GDM1 (cell line): ENCODE results near the gene ACBD6.
"Not testable (repeated sequence)": the region's sequence is repeated elsewhere in the genome, so short reads cannot be mapped to it uniquely, and the experiment has no call there.

Experiments used
- DNase-seq: peaks from one replicate; lab custom pipeline; 2025; lab: John Stamatoyannopoulos, UW

Gene ACBD6, protein sequence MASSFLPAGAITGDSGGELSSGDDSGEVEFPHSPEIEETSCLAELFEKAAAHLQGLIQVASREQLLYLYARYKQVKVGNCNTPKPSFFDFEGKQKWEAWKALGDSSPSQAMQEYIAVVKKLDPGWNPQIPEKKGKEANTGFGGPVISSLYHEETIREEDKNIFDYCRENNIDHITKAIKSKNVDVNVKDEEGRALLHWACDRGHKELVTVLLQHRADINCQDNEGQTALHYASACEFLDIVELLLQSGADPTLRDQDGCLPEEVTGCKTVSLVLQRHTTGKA

DNA sequence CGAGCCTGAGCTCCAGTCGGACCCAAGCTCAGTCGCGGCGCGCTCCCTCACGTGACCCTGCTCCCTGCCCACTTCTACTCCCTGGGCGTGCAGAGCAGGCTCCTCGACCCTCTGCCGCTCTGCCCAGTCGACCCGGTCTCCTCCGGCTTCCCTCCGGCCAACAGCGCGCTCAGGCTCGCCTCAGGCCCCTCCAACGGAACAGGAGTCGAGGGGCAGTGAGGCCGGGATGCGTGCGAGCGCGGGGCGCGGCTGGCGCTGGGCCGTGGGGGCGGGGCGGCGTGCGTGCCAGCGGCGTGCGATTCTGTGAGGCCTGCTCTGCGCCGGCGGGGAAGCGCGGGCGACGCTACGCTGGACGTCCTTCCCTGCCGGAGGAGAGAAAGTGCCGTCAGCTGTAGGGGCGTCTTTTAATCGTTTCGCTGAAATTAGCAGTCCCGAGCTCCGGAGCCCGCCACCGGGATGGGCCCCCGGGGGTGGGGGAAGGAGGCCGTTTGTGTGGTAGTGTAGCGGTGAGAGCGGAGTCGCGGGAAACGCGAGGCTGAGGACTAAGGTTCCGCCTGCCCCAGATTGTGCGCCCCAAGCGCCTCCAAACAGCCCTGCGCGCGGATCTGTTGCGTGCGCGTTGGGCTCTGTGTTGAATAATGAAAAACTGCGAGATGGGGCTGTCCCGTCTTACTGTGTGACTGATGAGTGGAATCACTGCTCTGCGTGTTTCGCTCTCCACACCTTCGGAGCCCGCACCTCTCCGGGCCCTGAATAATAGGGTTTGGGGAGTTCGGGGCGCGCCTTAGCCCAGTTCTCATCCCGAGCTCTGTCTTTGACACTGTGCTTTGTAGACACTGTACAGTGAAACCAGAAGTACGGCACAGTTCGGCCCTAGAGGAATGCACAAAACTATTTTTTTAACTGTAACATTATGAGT, at the start of gene ACBD6:
TSS of gene ACBD6 (minus strand) at position 217 of the 919 bp plus-strand sequence. CDS start 311 bp downstream, outside the sequence.
- peak; percentile 86 for DNase-seq

DNA sequence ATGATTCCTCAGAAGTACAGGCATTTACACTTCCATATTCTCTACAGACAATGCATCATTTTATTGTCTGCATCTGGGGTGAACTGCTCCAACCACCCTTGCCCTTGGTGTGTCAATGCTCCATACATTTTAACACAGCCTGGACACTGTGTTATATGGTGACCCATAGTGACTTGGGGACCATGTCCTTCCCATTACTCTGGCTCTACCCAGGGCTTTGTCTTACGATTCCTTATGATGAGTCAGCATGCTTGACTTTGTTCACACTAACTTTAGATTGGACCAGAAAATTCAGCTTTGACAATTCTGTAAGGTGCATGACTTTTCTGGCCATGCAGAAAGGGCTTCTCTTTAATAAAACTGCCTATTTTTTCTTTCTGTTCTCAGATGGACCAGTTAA, 49.6 kb upstream of the ACBD6 start:
- no peak for DNase-seq

DNA sequence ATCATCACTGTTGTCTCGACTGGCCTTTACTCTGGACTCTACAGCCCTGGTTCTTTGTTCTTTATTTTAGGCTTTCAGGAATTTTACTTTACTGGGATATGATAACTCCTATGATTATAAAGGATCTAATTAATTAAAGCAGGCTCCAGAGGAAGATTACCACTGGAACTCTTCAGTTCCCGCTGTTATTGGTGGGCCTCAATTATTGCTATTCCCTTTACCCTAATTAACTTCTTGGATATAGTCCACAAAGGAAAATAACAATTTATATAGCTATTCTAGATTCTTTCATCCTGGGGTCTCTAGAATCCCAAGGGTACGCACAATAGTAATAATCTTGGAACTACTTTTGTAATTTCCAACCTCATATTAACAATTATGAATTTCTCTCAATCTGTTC, 47.9 kb upstream of the ACBD6 start:
- DNase-seq, result no peak

DNA sequence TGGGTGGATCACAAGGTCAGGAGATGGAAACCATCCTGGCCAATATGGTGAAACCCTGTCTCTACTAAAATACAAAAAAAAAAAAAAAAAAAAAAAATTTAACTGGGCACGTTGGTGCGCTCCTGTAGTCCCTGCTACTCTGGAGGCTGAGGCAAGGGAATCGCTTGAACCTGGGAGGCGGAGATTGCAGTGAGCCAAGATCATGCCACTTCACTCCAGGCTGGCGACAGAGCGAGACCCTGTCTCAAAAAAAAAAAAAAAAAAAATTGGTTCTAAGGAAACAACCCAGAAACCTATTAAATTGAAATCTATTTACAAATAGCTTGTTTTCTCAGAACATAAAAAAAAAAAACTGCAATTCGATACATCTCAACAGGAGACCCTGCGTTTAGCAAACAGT, 47.4 kb upstream of the ACBD6 start:
- not testable (repeated sequence) for DNase-seq

DNA sequence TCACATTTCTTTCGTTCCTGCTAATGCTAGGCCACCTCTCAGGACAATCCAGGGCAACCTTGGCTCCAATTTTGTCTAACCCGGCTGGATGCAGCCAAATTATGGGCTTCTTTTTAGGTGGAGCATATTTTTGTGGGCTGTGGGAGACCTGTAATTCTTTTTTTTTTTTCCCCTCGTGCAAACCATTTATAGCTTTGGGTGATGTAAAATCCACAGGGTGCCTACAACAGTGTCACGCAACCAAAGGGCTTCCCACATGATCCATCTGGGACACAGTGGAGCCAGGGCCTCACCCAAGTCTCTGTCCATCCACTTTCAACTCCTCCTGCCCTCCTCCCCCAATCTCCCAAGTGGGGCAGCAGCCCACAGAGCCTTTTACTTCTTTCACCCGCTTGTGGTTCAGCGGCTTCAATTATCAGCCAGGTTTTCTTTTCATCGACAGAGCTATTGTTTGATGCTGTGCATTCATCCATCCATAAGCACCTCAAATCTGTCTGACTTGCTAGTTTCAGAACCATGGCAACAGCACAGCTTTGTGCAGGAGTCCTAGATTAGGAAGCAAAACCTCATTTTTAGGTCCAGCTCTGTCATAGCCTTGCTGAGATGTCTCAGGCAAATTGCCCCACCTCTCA, 46.4 kb upstream of the ACBD6 start:
- DNase-seq, result no peak

DNA sequence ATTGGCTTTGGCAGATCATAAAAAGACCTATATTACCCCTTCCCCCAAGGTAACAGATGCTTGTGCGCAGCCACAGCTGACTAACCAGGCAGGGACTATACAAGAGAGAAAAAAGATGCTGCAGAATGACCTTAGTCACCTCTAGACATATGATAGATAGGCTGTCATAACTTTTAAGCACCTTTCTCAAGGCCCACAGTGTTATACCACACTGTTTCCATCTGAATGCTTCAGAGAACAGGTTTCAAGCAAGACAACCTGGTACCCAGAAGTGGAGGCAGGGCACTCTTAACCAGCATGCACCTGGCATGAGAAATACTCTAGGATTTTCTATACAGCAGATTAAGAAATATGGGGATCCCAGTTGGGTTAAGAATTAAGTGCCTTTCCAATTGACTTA, 43.6 kb upstream of the ACBD6 start:
- DNase-seq, result no peak

DNA sequence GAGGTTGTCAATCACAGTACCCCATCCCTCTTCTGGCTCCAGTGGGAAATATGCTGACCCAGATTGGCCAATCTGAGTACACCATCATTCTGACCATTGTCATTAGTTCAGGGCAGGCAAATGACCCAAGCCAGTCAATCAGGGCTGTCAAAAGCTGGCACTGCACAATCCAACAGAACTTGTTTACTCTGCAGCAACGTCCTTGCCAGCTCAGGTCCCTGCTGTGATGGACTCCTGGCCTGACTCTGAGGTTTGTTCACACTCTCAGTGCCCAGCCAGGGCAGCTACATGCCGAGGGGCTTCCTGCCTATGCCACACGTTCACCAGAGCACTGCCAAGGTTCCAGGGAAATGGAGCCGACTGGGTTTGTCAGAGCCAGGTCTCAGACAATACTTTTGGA, 41.7 kb upstream of the ACBD6 start:
- DNase-seq, result no peak

DNA sequence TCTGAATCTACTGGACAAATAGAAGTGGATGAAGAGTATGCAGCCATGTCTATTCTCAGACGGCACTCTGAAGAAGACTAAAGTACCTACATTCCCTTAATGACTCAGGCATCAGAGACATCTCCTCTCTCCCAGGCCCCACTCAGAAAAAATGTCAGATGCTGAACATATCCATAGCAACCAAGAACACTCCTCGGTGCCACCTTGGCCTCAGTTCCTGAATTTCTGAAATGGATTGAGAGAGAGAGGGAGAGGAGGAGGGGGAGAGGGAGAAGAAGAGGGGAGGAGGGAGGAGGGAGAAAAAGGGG, 40.4 kb upstream of the ACBD6 start:
- DNase-seq, result no peak

DNA sequence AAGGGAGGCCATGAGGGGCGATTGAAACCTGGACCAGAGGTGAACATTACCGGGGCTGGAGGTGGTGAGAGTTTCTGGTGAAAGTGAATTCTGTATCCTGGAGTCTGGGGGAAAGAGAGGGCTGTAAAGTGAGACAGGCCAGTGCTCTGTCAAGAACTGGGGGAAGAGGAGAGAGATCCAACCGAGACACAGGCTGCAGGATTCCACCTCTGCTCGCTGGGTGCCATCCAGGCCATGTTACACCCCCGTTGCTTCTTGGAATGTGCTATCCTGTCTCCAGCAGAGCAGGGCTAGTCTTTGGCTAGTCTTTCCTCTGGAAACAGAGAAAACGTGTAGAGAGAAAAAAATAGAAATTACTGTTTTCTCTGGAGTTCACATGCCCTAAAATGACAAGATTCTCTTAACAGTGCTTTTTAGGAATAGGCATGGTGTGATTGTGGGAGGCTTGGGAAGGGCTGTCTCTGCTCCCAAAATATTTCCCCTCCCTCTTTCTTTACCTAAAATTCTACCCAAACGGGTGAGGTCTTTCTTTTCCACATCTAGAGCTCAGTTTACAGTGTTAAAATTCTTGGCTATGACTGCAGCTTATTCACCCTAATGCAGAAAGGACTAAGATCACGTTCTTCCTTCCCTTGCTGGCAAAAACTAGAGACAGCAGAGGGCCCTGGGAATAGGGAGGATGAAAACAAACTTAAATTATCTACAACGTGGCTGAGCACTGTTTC, 39.9 kb upstream of the ACBD6 start:
- no peak for DNase-seq

DNA sequence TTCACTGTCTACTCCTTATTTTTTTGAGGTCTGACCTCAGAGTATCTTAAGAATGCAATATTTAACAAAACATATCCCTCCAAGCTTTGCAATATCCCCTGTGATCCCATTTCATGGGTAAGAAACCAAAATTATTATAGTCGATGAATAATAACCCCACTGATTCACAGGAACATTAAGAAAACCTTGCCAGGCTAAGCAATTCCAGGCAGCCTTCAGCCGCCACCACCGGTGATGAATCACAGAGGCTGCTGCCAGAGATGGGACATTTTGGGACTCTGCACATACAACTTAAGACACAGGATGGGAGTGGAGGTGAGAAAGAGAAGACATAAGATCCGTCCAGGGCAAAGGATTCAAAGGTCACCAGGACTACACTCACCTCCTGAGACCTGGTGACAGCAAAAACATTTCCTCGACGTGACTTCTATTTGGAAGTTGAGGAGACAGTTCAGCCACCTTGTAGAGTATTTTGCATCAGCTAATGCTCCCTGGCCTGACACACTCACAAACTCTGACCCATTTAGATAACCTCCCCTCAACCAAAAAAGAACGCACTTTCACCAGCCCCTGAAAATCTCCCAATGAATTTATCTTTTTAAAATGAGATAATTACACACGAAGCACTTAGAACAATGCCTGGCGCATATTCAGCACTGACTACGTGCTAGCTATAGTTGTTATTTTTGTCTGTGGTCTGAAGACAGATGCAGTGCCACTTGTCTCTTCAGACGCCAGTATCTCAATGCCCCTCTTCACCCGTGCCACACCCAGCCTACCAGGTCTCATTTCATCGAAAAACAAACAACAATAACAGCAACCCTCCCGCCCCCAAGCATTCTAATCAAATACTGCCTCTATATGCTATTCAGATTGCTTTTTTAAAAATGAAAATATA, 38.6 kb upstream of the ACBD6 start:
- DNase-seq, result no peak

DNA sequence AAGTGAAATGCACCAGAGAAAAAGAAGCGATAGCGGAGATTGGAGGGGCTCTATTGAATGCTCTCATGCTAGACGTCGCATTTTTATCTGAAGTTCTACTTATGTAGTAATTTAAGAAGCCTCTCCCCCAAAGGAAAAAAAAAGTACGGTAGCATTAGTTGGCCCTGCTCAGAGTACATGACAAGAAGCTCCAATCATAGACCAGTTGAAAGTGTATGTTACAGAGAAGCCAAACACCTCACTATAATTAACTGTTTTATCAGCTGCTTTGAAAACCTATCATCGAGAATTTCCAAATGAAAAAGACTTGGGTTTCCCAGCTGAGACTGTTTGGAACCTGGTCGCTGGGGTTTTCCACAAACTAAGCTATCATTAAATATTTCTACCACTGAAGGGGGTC, 36.8 kb upstream of the ACBD6 start:
- DNase-seq, result no peak

DNA sequence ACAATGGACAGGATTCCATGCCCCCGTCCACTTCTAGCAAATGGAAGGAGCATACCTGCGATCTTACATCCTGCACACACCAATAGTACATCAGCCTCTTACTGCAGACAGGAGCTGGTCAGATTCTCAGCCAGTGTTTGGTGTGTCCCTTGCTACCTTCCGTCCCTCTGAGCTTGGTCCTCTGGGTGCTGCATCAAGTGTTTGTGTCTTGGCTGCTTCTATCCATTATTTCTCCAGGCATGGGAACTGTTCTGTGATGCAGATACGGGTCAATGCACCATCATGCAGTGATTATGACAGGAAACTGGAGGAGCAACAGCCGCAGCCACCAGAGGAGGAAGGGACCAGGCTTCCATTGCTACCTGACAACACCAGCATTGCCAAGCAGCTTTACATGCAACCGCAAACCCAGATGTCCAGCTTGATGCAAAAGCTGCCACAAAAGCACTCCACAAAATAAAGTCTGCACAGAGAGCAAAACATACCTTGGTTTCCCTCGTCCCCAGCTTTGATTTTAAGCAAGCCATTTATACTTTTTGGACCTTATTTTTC, 34.5 kb upstream of the ACBD6 start:
- DNase-seq, result no peak

DNA sequence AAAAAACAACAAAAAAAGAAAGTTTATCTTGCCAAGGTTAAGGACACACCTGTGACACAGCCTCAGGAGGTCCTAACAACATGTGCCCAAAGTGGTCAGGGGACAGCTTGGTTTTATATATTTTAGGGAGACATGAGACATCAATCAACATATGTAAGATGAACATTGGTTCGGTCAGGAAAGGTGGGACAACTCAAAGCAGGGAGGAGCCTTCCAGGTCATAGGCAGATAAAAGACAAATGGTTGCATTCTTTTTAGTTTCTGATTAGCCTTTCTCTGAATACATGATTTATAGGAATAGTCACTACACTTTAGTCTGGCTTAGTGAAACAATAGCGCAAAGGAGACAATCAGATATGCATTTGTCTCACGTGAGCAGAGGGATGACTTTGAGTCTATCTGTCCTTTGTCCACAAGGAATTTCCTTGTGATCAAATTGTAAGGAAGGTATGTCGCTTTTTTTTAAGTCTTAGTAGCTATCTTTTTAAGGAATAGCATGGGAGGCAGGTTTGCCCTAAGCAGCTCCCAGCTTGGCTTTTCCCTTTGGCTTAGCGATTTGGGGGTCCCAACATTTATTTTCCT, 33.1 kb upstream of the ACBD6 start:
- no peak for DNase-seq

DNA sequence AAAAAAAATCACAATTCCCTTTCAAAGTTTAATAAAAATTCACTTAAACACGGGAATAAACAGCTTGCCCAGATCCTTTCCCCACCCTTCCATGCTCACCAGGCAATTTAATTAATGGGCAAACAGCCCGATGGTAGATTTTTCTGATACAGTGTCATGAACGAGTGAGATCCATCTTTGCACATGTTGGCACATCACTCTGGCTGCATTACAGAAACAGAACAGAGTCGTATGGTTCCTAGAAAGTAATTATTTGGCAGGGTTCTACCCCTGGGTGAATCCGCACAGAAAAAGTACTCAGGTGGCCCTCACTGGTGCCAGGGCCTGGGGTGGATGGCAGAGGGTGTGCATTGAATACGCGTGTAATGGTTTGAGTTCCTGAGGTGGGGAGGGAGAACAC, 31.8 kb upstream of the ACBD6 start:
- DNase-seq, result no peak

DNA sequence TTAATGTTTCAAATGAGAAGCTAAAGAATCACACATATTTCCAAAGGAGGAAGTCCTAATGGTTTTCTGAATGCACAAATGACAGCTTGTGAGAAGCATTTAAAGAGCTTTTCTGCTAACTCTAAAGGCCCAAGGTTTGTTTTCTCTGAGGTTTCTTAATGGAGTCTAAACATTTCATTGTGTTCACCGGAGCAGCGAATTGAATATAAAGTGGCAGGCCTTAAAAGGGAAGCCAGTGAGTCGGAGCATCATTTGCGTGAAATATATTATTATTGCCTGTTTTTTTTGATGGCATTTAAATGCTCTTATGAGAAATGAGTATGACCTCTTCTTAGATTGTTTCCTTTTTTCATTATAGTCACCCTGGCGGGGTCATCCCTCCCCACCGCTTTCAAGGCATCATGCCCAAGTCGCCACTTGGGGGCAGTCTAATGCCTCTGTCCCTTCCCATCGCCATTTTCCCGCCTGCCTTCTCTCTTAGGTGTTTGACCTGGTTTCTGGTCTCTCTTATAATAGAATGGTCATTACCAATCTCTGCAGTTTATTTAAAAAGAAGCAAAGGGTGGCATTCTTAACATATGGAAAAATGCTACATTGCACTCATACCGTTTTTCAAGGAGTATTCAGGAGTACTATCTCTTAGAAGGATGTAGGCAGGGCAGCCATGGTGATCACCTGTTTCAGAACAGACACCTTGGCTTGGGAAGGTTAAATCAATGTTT, 31.1 kb upstream of the ACBD6 start:
- DNase-seq, result peak; percentile 36

DNA sequence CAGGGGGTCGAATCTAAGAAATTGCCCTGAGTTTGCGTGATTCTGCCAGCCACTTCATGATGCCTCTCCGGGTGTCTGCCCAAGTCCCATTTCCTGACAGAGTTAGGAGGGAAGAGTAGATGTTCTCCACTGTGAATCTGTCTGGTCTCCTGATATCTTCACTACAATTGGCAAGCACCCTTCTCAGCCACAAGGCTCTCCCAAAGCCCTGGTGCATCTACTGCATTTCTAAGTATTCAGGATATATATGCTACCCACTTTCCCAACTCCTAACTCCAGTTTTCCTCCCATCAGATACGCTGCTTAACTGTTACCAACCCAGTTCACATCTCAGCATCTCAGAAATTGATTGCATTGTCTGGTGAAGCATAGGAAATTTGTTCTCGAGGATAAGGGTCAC, 30.5 kb upstream of the ACBD6 start:
- no peak for DNase-seq

DNA sequence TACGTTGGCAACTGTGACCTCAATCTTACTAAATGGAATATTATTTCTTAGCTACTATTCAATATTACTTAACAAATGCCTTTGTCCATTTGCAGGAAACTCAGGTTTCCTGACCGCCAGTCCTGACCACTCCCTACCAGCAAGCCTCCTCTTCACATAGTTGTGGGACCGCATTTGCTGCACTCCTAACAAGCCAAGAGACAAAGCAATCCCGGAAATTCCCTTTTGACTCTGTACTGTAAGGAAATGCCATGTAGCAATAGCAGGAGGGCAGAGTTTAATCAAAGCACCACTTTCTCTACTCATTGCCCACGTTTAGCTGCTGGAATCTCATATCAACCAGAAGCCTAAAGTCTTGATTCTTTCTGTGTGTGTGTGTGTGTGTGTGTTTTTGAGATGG, 28.1 kb upstream of the ACBD6 start:
- no peak for DNase-seq

DNA sequence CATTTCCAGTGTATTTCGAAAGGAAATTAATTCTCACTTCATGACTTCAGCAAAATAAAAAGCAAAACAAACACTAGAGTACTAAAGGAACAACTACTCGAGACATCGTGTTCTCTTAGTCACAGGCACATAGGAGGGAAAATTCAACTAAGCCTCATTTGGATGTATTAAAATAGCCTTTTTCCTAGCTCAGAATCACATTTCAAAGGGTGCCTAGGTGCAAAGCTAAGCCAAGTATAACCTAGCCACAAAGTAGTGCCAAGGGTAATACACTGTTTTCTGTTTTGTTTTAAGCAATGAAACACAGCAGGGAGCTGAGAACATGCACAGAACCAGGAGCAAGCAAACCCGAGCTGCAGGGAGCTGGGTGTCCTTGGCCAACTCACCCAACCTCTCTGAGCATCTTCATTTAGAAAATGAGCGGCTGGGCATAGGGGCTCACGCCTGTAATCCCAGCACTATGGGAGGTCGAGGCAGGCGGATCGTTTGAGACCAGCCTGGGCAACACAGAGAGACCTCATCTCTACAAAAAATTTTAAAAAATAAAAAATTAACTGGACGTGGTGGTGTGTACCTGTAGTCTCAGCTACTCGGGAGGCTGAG, 26.6 kb upstream of the ACBD6 start:
- no peak for DNase-seq

DNA sequence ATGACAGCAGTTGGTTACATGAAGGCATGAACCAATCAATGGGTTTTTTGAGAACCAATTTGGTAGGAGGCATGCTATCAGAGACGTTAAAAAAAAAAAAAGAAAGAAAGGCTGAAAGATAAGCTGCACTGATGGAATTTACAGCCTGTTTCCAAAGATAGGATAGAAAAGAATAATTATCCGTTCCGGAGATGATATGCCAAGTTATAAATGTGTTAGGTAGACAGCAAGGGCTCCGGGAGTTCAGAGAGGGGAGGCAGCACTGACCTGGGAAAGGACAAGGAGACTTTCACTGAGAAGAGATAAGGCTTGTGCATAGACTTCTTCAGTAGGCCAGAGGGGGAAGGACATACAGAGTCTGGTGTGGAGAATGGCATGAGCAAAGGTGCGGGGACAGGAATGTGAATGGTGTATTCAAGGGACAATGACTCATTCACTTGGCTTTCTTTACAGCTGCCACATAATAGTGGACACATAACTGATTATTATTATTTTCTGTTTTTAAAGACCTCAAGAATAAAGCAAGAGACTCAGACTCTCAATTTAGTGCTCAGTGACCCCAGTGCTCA, 24.8 kb upstream of the ACBD6 start:
- no peak for DNase-seq
